DND-41 (cell line): Measurements from ENCODE around the gene TCEAL4.

Experiments used
- ATAC-seq: fragments of 200-7000 bp; cut with Tn5 transposase; 3 replicates; pipeline ENCODE4 v1.9.1; 2021; ENCODE audit warnings: low read depth; ENCODE audit not compliant: insufficient read depth
- DNase-seq: peaks from one replicate; pipeline ENCODE4 v3.0.0-alpha.2; 2020
- H2AFZ ChIP-seq: 2 replicates; pipeline ENCODE4 v1.6.0; 2012; ENCODE audit warnings: low read depth, low read length
- H3K27ac ChIP-seq: 2 replicates; pipeline ENCODE4 v1.5.1; 2012; ENCODE audit warnings: low read length, inconsistent platforms
- H3K27me3 ChIP-seq: fragments of 200-600 bp; sonication (generic); 2 replicates; pipeline ENCODE4 v1.6.0; 2012; ENCODE audit warnings: low read length, mild to moderate bottlenecking, inconsistent platforms; ENCODE audit not compliant: insufficient read depth, poor library complexity
- H3K36me3 ChIP-seq: 2 replicates; pipeline ENCODE4 v1.5.1; 2012; ENCODE audit warnings: low read length, inconsistent platforms; ENCODE audit not compliant: insufficient read depth
- H3K4me1 ChIP-seq: 2 replicates; pipeline ENCODE4 v1.5.1; 2012; ENCODE audit warnings: mild to moderate bottlenecking, low read length; ENCODE audit not compliant: insufficient read depth
- H3K4me2 ChIP-seq: 2 replicates; pipeline ENCODE4 v1.6.0; 2012; ENCODE audit warnings: mild to moderate bottlenecking, moderate library complexity, low read length, inconsistent platforms; ENCODE audit not compliant: insufficient read depth
- H3K4me3 ChIP-seq, 2 experiments: fragments of 200-600 bp in 1 of 2; shearing (Covaris generic) in 1 of 2; 2 replicates each; pipeline ENCODE4 v1.5.1; 2012 to 2016; ENCODE audit warnings: inconsistent platforms in 2 of 2, low read length in 2 of 2, mild to moderate bottlenecking in 2 of 2, low read depth in 1 of 2, moderate library complexity in 1 of 2
- H3K79me2 ChIP-seq: 2 replicates; pipeline ENCODE4 v1.6.0; 2012; ENCODE audit warnings: low read length, inconsistent platforms; ENCODE audit not compliant: insufficient read depth
- H3K9ac ChIP-seq: 2 replicates; pipeline ENCODE4 v1.6.0; 2012; ENCODE audit warnings: low read depth, mild to moderate bottlenecking, inconsistent platforms, low read length, moderate library complexity
- H3K9me3 ChIP-seq: 2 replicates; pipeline ENCODE4 v1.5.1; 2012; ENCODE audit warnings: low read length, moderate library complexity, mild to moderate bottlenecking, inconsistent platforms; ENCODE audit not compliant: insufficient read depth, severe bottlenecking
- H4K20me1 ChIP-seq: 2 replicates; pipeline ENCODE4 v1.6.0; 2012; ENCODE audit warnings: low read length; ENCODE audit not compliant: insufficient read depth
- CTCF ChIP-seq: IDR thresholded peaks from 2 replicates; pipeline ENCODE4 v1.5.1; 2012; ENCODE audit warnings: borderline replicate concordance, low read length, moderate library complexity, mild to moderate bottlenecking; ENCODE audit not compliant: poor library complexity, severe bottlenecking; ENCODE audit errors: extremely low read depth
- EZH2 ChIP-seq: IDR thresholded peaks from 3 replicates; pipeline ENCODE4 v1.6.1; 2012; ENCODE audit warnings: borderline replicate concordance, low read depth, mild to moderate bottlenecking, moderate library complexity, low read length, inconsistent platforms; ENCODE audit not compliant: severe bottlenecking

TCEAL4 gene

GRCh38 chrX:103635436-103635835 lies 50.1 kb downstream of the TCEAL4 start:
- H3K4me1 ChIP-seq = no peaks in the 10 kb centered on the region; the same call in 1 of the 2 replicates
- no peak overlapping the region for H3K9ac ChIP-seq
- H3K36me3 ChIP-seq = no peaks in the 10 kb centered on the region
- no peaks in the 10 kb centered on the region for H4K20me1 ChIP-seq
- no peak overlapping the region for H3K27ac ChIP-seq
- H3K9me3 ChIP-seq = no peaks in the 10 kb centered on the region
- H3K4me3 ChIP-seq = no peak overlapping the region
- H2AFZ ChIP-seq = no peak overlapping the region
- no peaks in the 10 kb centered on the region for H3K27me3 ChIP-seq
- ATAC-seq = no peak
- no peak for DNase-seq
- H3K79me2 ChIP-seq = no peaks in the 10 kb centered on the region
- TF ChIP-seq EZH2 (no peak), CTCF (no peak)
- no peak overlapping the region for H3K4me2 ChIP-seq
